Fibroblast of pulmonary artery (primary cell): ENCODE measurements around the gene LIPH.
A peak's percentile ranks its signal among the peaks of the same experiment; 100 is the strongest.

Experiments
- DNase-seq: peaks from one replicate; pipeline ENCODE4 v3.0.0-alpha.2; 2010; ENCODE audit warnings: low read depth
- H3K4me3 ChIP-seq: replicated peaks from 2 replicates; pipeline ENCODE4 v1.5.1; 2011; ENCODE audit warnings: low read depth, mild to moderate bottlenecking, control low read depth, low read length, moderate library complexity
- TF ChIP-seq, protein P1 (sequence below): IDR thresholded peaks from 2 replicates; pipeline ENCODE4 v1.5.1; 2011; ENCODE audit warnings: mild to moderate bottlenecking, control low read depth, low read length, inconsistent platforms; ENCODE audit errors: missing control alignments

The LIPH gene

DNA sequence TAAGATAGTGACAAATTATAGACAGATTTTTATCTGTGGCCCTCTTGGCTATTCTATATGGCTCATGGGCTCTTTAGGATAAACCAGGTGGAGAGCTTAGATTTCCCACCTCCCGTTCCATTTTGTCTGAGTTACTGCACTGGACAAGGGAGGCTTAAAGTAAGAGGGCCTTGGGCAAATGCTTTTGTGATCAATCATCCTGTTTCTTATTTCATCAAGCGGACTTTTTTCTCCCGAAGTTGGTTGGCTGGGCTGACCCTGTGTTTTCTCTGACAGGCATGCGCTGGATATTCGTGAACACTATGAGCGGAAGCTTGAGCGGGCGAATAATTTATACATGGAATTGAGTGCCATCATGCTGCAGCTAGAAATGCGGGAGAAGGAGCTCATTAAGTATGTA is 86.9 kb downstream of the LIPH start:
- no peak for DNase-seq
- TF ChIP-seq, protein P1, sequence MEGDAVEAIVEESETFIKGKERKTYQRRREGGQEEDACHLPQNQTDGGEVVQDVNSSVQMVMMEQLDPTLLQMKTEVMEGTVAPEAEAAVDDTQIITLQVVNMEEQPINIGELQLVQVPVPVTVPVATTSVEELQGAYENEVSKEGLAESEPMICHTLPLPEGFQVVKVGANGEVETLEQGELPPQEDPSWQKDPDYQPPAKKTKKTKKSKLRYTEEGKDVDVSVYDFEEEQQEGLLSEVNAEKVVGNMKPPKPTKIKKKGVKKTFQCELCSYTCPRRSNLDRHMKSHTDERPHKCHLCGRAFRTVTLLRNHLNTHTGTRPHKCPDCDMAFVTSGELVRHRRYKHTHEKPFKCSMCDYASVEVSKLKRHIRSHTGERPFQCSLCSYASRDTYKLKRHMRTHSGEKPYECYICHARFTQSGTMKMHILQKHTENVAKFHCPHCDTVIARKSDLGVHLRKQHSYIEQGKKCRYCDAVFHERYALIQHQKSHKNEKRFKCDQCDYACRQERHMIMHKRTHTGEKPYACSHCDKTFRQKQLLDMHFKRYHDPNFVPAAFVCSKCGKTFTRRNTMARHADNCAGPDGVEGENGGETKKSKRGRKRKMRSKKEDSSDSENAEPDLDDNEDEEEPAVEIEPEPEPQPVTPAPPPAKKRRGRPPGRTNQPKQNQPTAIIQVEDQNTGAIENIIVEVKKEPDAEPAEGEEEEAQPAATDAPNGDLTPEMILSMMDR = no peak
- no peak overlapping the region for H3K4me3 ChIP-seq

DNA sequence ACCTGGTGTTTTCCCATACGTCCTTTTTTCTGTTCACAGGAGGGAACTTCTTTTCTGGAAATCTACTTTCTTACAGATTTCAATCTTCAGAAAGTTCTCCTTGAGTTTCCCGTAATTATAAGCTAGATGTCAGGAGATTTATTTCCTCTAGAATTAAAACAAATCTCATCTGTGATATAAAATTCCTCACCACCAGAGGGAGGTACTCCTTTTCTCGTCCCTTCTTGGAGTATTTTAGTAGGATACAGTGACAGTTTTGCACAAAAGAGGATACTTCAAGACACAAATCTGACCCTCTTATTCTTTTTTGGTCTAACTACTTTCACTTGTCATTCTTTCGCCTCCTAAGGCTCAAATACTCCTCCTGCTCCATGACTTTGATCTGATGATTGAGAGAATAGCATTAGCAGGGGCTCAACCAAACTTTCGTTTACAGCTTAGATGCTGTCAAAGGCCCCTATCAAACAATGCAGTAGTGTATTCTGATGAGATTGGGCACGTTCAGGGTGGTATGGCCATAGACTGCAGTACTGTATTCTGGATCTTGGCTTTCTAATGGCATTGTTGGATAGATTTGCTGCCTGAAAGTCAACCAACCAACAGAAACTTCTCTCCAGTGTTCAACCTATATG is 91.6 kb downstream of the LIPH start:
- DNase-seq = peak; percentile 56
- H3K4me3 ChIP-seq = no peak overlapping the region
- TF ChIP-seq, protein P1 = peak; percentile 43

DNA sequence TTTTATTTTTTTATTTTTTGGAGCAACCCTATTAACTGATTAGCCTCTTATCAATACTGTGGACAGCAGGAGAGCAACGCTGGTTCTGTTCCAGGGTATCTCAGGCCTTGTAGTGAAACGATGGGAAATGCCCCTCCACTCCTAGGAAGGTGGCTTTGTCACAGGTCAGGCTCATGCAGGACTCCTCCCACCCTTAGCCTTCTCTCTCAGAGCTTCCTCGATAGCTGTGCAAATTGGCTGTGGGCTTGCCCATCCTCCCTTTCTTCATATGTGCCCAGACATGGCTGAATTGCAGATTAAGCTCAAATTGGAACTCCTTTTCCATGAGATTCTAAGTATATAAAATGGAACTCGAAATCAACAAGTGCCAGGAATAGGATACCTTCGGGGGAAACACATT is 92.1 kb downstream of the LIPH start:
- no peak overlapping the region for H3K4me3 ChIP-seq
- TF ChIP-seq, protein P1 = no peak
- DNase-seq = no peak

DNA sequence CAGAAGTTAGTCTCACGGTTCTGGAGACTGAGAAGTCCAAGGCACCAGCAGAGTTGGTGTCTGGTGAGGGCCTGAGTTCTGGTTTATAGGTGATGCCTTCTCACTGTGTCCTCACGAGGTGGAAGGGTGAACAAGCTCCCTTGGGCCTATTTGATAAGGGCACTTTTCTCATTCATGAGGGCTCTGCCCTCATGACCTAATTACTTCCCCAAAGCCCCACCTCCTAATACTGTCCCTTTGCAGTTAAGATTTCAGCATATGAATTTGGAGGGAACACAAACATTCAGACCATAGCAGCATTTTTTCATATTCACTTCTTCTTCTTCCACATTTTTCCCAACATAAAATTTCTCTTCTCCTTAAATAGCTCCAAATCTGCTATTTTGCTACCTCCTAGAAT is 95.0 kb downstream of the LIPH start:
- DNase-seq = no peak
- no peak overlapping the region for H3K4me3 ChIP-seq
- TF ChIP-seq, protein P1 = no peak
